SK-N-SH treated with all-trans-retinoic acid at 6 μM for 48 hours (cell line): ENCODE measurements around the gene CATSPERB.
"Not testable (repeated sequence)": the region's sequence is repeated elsewhere in the genome, so short reads cannot be mapped to it uniquely, and the experiment has no call there.

Experiments used
- ESRRG ChIP-seq: fragments of 250-450 bp; sonication (Bioruptor Pico); IDR thresholded peaks from 2 replicates; pipeline ENCODE4 v1.6.1; 2021; ENCODE audit warnings: mild to moderate bottlenecking
- RARB ChIP-seq: fragments of 250-450 bp; sonication (Bioruptor Pico); IDR thresholded peaks from 2 replicates; pipeline ENCODE4 v1.8.0; 2021; ENCODE audit warnings: mild to moderate bottlenecking, moderate library complexity
- ZNF70 ChIP-seq: fragments of 450-650 bp; formaldehyde crosslinking; IDR thresholded peaks from 2 replicates; pipeline ENCODE4 v1.5.0; 2020; ENCODE audit warnings: mild to moderate bottlenecking, moderate library complexity
- TF ChIP-seq, protein P1 (sequence below): fragments of 250-450 bp; sonication (Bioruptor Pico); IDR thresholded peaks from 2 replicates; pipeline ENCODE4 v1.8.0; 2021; ENCODE audit warnings: low read depth, mild to moderate bottlenecking, moderate library complexity, borderline replicate concordance
- TF ChIP-seq, protein P2 (sequence below): fragments of 250-450 bp; sonication (Bioruptor Pico); IDR thresholded peaks from 2 replicates; pipeline ENCODE4 v1.8.0; 2020; ENCODE audit warnings: mild to moderate bottlenecking, moderate library complexity, borderline replicate concordance

DNA sequence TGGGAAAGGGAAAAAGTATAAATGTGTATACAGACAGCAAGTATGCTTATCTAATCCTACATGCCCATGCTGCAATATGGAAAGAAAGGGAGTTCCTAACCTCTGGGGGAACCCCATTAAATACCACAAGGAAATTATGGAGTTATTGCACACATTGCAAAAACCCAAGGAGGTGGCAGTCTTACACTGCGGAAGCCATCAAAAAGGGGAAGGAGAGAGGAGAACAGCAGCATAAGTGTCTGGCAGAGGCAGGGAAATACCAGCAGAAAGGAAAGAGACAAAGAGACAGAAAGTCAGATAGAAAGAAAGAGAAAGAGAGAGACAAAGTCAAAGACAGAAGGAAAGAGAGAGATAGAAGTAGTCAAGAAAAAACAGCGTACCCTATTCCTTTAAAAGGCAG lies 64.8 kb downstream of the CATSPERB start:
- TF ChIP-seq, protein P1, sequence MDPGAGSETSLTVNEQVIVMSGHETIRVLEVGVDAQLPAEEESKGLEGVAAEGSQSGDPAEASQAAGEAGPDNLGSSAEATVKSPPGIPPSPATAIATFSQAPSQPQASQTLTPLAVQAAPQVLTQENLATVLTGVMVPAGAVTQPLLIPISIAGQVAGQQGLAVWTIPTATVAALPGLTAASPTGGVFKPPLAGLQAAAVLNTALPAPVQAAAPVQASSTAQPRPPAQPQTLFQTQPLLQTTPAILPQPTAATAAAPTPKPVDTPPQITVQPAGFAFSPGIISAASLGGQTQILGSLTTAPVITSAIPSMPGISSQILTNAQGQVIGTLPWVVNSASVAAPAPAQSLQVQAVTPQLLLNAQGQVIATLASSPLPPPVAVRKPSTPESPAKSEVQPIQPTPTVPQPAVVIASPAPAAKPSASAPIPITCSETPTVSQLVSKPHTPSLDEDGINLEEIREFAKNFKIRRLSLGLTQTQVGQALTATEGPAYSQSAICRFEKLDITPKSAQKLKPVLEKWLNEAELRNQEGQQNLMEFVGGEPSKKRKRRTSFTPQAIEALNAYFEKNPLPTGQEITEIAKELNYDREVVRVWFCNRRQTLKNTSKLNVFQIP (CRISPR knock-in tag) = not testable (repeated sequence)
- TF ChIP-seq ZNF70, RARB, ESRRG (CRISPR knock-in tag): not testable (repeated sequence)
- TF ChIP-seq, protein P2, sequence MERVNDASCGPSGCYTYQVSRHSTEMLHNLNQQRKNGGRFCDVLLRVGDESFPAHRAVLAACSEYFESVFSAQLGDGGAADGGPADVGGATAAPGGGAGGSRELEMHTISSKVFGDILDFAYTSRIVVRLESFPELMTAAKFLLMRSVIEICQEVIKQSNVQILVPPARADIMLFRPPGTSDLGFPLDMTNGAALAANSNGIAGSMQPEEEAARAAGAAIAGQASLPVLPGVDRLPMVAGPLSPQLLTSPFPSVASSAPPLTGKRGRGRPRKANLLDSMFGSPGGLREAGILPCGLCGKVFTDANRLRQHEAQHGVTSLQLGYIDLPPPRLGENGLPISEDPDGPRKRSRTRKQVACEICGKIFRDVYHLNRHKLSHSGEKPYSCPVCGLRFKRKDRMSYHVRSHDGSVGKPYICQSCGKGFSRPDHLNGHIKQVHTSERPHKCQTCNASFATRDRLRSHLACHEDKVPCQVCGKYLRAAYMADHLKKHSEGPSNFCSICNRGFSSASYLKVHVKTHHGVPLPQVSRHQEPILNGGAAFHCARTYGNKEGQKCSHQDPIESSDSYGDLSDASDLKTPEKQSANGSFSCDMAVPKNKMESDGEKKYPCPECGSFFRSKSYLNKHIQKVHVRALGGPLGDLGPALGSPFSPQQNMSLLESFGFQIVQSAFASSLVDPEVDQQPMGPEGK (CRISPR knock-in tag) = not testable (repeated sequence)
